Ramos (cell line): Measurements from ENCODE around the gene TTYH2.
"Not testable (repeated sequence)": the region's sequence is repeated elsewhere in the genome, so short reads cannot be mapped to it uniquely, and the experiment has no call there.

Experiments
- in situ Hi-C: fragments of 300-500 bp; cut with MboI; formaldehyde crosslinking; loops from one replicate; pipeline ENCODE4 v1.14.3; 2022; ENCODE audit warnings: low sequenced_read_pairs; ENCODE audit not compliant: unreplicated experiment

TTYH2 gene

GRCh38 chr17:74279617-74280016 is 66.2 kb downstream of the TTYH2 start:
- in situ Hi-C loops = not testable (repeated sequence)

- in situ Hi-C loops = no loop called here
Measured at GRCh38 chr17:74280093-74280513, 66.7 kb downstream of the TTYH2 start.

- in situ Hi-C loops = no loop called here
Measured at GRCh38 chr17:74281799-74282198, 68.4 kb downstream of the TTYH2 start.

- in situ Hi-C loops = not testable (repeated sequence)
Measured at GRCh38 chr17:74282274-74282586, 68.9 kb downstream of the TTYH2 start.

- in situ Hi-C loops = no loop called here
Measured at GRCh38 chr17:74282587-74283370, 69.4 kb downstream of the TTYH2 start.

GRCh38 chr17:74283371-74283673 is 70.0 kb downstream of the TTYH2 start:
- in situ Hi-C loops = no loop called here

- in situ Hi-C loops = no loop called here
Measured at GRCh38 chr17:74287031-74287602, 73.7 kb downstream of the TTYH2 start.

- in situ Hi-C loops = no loop called here
Measured at GRCh38 chr17:74288785-74289184, 75.4 kb downstream of the TTYH2 start.

GRCh38 chr17:74289688-74290087 is 76.3 kb downstream of the TTYH2 start:
- in situ Hi-C loops = no loop called here

- in situ Hi-C loops = no loop called here
Measured at GRCh38 chr17:74290340-74290739, 77.0 kb downstream of the TTYH2 start.

- in situ Hi-C loops = no loop called here
Measured at GRCh38 chr17:74292495-74292894, 79.1 kb downstream of the TTYH2 start.

GRCh38 chr17:74295625-74296547 is 82.5 kb downstream of the TTYH2 start:
- in situ Hi-C loops = no loop called here

GRCh38 chr17:74296548-74296936 is 83.2 kb downstream of the TTYH2 start:
- in situ Hi-C loops = no loop called here

- in situ Hi-C loops = no loop called here
Measured at GRCh38 chr17:74297941-74298340, 84.6 kb downstream of the TTYH2 start.

- in situ Hi-C loops = no loop called here
Measured at GRCh38 chr17:74298778-74299177, 85.4 kb downstream of the TTYH2 start.

- in situ Hi-C loops = no loop called here
Measured at GRCh38 chr17:74299226-74300009, 86.0 kb downstream of the TTYH2 start.

- in situ Hi-C loops = no loop called here
Measured at GRCh38 chr17:74303305-74303704, 89.9 kb downstream of the TTYH2 start.

GRCh38 chr17:74304184-74304583 is 90.8 kb downstream of the TTYH2 start:
- in situ Hi-C loops = no loop called here

GRCh38 chr17:74305865-74306654 is 92.7 kb downstream of the TTYH2 start:
- in situ Hi-C loops = no loop called here
